DOHH2 (cell line): ENCODE measurements around the gene FAM53B.

ENCODE experiments used
- H3F3A ChIP-seq: fragments of 200-600 bp; sonication (generic), shearing (Covaris generic); 2 replicates; pipeline ENCODE4 v1.6.0; 2016; ENCODE audit warnings: antibody characterized with exemption, mild to moderate bottlenecking; ENCODE audit not compliant: control insufficient read depth, insufficient read depth
- H3K27ac ChIP-seq: fragments of 200-600 bp; sonication (generic); 2 replicates; pipeline ENCODE4 v1.5.1; 2014; ENCODE audit warnings: low read depth, mild to moderate bottlenecking, low read length, moderate library complexity
- H3K27me3 ChIP-seq: fragments of 200-600 bp; sonication (generic); 2 replicates; pipeline ENCODE4 v1.6.1; 2014; ENCODE audit warnings: mild to moderate bottlenecking, low read length, mixed read lengths; ENCODE audit not compliant: control insufficient read depth
- H3K36me3 ChIP-seq: fragments of 200-600 bp; sonication (generic); 2 replicates; pipeline ENCODE4 v1.6.1; 2014; ENCODE audit warnings: mild to moderate bottlenecking, low read length, moderate library complexity, mixed read lengths; ENCODE audit not compliant: control insufficient read depth
- H3K4me1 ChIP-seq: fragments of 200-600 bp; sonication (generic); 2 replicates; pipeline ENCODE4 v1.6.1; 2014; ENCODE audit warnings: mild to moderate bottlenecking, low read length, mixed read lengths; ENCODE audit not compliant: control insufficient read depth
- H3K4me2 ChIP-seq: fragments of 200-600 bp; sonication (generic); 2 replicates; pipeline ENCODE4 v1.6.0; 2014; ENCODE audit warnings: mild to moderate bottlenecking, low read length, moderate library complexity
- H3K4me3 ChIP-seq: fragments of 200-600 bp; sonication (generic); 2 replicates; pipeline ENCODE4 v1.5.1; 2014; ENCODE audit warnings: mild to moderate bottlenecking, low read length, mixed read lengths
- H3K79me2 ChIP-seq: fragments of 200-600 bp; sonication (generic); 2 replicates; pipeline ENCODE4 v1.6.1; 2014; ENCODE audit warnings: mild to moderate bottlenecking, low read length, mixed read lengths; ENCODE audit not compliant: control insufficient read depth
- H3K9me2 ChIP-seq: fragments of 200-600 bp; sonication (generic); replicated peaks from 2 replicates; pipeline ENCODE4 v1.6.1; 2014; ENCODE audit warnings: mild to moderate bottlenecking, low read length, mixed read lengths; ENCODE audit not compliant: control insufficient read depth
- H3K9me3 ChIP-seq: fragments of 200-600 bp; sonication (generic); 2 replicates; pipeline ENCODE4 v1.6.1; 2014; ENCODE audit warnings: antibody characterized with exemption, low read length, mixed read lengths; ENCODE audit not compliant: control insufficient read depth, insufficient read depth
- H4K20me1 ChIP-seq: fragments of 200-600 bp; sonication (generic); 2 replicates; pipeline ENCODE4 v1.6.0; 2014; ENCODE audit warnings: low read depth, mild to moderate bottlenecking, antibody characterized with exemption, low read length, moderate library complexity; ENCODE audit not compliant: control insufficient read depth, insufficient read depth
- EZH2phosphoT487 ChIP-seq: fragments of 200-600 bp; sonication (generic); IDR thresholded peaks from 2 replicates; pipeline ENCODE4 v1.6.1; 2017; ENCODE audit warnings: borderline replicate concordance, mild to moderate bottlenecking, antibody characterized with exemption, low read length, moderate library complexity, mixed read lengths
- TF ChIP-seq, protein P1 (sequence below): fragments of 200-600 bp; sonication (generic); IDR thresholded peaks from one replicate; pipeline ENCODE4 v1.5.1; 2014; ENCODE audit warnings: antibody characterized with exemption, mild to moderate bottlenecking, low read depth, low read length; ENCODE audit not compliant: poor library complexity, severe bottlenecking

Gene FAM53B

DNA sequence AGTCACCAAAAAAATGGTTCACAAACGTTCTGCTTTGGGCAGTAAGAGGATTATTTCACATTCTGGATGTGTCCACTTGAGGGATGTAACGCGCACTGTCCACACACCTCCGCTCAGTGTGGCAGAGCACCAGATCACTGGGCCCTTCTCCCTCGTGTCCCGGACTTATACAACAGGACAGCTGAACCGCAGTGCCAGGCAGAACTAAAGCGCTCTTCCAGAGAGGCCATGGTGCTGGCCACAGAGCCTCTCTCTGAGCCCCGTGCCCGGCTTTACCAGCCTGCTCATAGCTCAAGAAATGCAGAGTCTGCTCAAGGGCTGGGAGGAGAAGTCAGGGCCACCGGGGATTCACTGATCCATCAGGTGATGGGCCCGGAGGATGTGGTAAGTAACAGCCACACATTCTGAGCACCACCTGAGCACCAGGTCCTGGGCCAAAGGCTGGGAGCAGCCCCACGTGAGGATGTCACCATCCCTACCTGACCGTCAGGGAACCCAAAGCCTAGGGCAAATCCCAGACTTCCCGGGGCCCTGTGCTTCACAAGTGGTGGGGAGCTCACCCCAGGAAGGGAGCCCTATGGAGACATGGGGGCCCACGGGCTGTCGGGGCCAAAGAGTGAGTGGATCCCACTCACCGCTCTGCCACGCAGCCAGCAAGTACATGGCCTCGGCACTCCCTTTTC lies 74.9 kb downstream of the FAM53B start:
- peaks cover 53% of the 10 kb centered on the region for H3K79me2 ChIP-seq
- no peak overlapping the region for H3K4me3 ChIP-seq
- no peaks in the 10 kb centered on the region for H3F3A ChIP-seq
- peaks cover 7% of the 10 kb centered on the region for H4K20me1 ChIP-seq
- peaks cover 40% of the 10 kb centered on the region for H3K36me3 ChIP-seq
- no peaks in the 10 kb centered on the region for H3K27me3 ChIP-seq
- no peaks in the 10 kb centered on the region for H3K9me2 ChIP-seq
- no peak overlapping the region for H3K4me2 ChIP-seq
- TF ChIP-seq, protein P1, sequence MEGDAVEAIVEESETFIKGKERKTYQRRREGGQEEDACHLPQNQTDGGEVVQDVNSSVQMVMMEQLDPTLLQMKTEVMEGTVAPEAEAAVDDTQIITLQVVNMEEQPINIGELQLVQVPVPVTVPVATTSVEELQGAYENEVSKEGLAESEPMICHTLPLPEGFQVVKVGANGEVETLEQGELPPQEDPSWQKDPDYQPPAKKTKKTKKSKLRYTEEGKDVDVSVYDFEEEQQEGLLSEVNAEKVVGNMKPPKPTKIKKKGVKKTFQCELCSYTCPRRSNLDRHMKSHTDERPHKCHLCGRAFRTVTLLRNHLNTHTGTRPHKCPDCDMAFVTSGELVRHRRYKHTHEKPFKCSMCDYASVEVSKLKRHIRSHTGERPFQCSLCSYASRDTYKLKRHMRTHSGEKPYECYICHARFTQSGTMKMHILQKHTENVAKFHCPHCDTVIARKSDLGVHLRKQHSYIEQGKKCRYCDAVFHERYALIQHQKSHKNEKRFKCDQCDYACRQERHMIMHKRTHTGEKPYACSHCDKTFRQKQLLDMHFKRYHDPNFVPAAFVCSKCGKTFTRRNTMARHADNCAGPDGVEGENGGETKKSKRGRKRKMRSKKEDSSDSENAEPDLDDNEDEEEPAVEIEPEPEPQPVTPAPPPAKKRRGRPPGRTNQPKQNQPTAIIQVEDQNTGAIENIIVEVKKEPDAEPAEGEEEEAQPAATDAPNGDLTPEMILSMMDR: no peak
- TF ChIP-seq EZH2phosphoT487: no peak
- H3K4me1 ChIP-seq: no peaks in the 10 kb centered on the region
- H3K27ac ChIP-seq: no peak overlapping the region
- H3K9me3 ChIP-seq: no peaks in the 10 kb centered on the region

DNA sequence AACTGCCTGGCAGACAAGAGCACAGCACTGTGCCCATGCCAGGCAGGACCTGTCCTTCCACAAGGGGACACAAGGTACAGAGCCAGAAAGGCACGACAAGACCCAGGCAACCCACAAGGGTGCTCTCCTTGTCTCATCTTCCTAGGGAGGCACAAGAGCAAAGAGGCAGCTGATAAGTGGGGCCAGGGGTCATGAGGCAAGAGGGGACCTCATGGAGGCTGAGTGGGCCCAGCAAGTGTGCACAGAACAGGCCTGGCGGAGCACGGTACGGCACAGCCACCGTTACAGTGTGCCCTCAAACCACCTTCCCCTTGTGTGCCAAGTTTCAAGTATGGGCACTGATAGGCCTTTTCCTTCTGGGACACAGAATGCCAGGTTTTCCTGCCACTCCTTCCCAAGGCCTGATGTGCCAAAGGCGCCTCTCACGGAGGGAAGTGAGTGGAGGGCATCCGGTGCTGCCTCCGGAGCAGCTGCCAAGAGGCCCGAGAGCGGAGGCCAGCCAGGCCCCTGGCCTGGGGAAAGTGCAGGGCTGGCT lies 75.6 kb downstream of the FAM53B start:
- Histone ChIP-seq H3K79me2 (peaks cover 49% of the 10 kb centered on the region), H4K20me1 (peaks cover 7% of the 10 kb centered on the region), H3F3A (no peaks in the 10 kb centered on the region), H3K4me1 (no peaks in the 10 kb centered on the region), H3K27me3 (no peaks in the 10 kb centered on the region), H3K27ac (no peak overlapping the region), H3K9me3 (no peaks in the 10 kb centered on the region), H3K9me2 (no peaks in the 10 kb centered on the region), H3K4me3 (no peak overlapping the region), H3K36me3 (peaks cover 38% of the 10 kb centered on the region), H3K4me2 (no peak overlapping the region)
- TF ChIP-seq, protein P1: no peak
- TF ChIP-seq EZH2phosphoT487: no peak

DNA sequence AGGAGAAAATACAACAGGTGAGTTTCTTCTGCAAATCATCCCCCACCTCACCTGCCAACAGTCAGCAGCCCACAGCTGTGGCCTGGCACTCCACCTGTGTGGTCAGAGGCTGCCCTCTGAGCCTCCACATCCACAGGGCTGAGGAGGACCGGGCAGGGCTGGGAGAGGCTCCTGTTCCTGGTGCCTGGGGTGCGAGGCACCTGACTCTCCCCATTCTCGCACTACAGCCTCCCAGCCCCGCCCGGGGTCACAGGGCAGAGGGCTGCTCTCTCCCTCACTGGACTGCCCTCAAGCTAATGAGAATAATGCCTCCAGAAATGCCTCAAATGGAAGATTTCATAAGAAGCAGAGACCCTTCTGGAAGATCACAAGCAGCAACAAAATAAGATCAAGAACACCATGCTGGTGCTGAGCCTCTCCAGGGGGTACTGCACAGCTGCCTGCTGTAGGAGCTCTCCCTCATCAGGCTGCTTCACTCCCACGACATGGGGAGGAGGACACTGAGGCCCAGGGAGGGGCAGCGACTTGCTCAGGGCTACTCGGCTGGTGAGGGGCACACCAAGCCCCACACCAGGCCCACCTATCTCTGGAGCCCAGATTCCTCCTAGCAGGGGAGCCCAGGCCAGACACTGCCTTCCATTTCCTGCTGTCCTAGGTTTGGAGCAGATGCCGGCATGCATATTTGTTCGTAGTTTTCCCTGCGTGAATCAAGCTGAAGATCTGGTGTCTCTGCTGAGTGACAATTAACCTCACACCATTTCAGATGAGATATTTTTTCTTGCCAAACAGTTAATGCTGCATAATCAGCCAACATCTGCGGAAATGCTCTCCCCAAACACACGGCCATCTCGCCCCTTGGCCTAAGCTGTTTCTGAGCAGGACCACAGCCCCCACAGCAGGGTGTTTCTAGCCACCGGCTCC lies 76.5 kb downstream of the FAM53B start:
- Histone ChIP-seq H3K27me3 (no peaks in the 10 kb centered on the region), H3K79me2 (peaks cover 49% of the 10 kb centered on the region), H3K9me2 (no peaks in the 10 kb centered on the region), H3K4me3 (no peak overlapping the region), H3K4me1 (no peaks in the 10 kb centered on the region), H3K4me2 (no peak overlapping the region), H3F3A (no peaks in the 10 kb centered on the region), H3K27ac (no peak overlapping the region), H3K36me3 (peaks cover 41% of the 10 kb centered on the region), H4K20me1 (peaks cover 7% of the 10 kb centered on the region), H3K9me3 (no peaks in the 10 kb centered on the region)
- TF ChIP-seq, protein P1: no peak
- no peak for TF ChIP-seq EZH2phosphoT487
